NCI-H1092 (cell line): ENCODE measurements around the gene MRPL30.
"Not testable (repeated sequence)": the region's sequence is repeated elsewhere in the genome, so short reads cannot be mapped to it uniquely, and the experiment has no call there.

Experiments
- DNase-seq: peaks from one replicate; lab custom pipeline; 2025; lab: John Stamatoyannopoulos, UW

Gene MRPL30

DNA sequence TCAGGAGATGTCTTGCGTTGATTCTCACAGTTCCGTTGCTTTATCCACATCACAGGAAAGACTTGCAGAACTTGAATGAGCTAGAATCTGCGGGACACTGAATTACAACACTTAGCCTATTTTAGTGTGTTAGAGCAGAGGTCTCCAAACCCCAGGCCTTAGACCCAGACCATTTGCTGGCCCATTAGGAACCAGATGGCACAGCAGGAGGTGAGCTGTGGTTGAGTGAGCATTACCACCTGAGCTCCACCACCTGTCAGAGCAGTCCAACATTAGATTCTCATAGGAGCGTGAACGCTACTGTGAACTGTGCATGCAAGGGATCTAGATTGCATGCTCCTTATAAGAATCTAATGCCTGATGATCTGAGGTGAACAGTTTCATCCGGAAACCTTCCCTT is 3.8 kb downstream of the MRPL30 start:
- no peak for DNase-seq

DNA sequence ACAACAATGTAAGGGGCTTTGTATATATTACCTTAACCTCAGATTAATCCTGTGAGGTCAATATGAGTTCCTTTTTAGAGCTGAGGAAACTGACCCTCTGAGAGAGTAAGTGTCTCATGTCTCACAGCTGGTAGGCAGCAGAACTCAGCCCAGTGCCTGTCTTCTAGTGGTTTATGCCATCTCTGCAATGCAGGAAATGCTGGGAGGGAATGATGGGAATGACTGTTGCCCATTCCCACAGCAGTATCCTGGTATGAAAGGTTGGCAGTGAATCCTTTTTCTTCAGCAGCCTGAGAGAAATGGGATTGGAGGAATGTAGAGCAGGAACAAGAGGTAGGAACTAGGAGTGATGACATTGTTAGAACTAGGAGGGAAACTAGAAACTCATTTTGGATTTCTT is 6.0 kb downstream of the MRPL30 start:
- DNase-seq = no peak

DNA sequence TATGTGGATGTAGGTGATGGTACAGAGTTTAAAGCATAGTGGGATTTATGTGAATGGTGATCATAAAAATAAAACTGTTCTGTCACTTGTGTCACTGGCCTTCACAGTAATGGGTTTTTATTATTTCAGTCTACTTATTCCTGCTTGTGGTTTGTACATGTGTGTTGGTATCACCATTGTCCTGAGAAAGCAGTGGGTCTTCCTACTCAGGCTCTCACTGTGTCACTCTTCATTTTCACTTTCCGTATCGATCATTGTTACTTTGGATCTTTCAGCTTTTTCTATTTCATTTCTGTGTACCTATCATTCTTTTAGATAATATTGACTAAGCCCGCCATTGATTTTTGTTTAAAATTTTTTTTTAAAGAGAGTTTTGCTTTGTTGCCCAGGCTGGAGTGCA is 7.4 kb downstream of the MRPL30 start:
- no peak for DNase-seq

DNA sequence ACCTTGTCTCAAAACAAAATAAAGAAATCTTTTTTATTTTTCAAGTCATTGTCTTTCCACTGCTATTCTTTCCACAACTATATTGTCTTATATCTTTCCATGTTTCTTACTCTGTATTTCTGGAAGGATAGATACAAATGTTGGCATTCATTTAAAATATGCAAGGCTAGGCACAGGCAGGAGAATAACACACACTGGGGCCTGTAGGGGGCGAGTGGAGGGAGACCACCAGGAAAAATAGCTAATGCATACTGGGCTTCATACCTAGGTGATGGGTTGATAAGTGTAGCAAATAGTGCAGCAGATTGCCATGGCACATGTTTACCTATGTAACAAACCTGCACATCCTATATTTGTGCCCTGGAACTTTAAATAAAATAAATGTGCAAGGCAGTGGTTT is 9.6 kb downstream of the MRPL30 start:
- DNase-seq = no peak

DNA sequence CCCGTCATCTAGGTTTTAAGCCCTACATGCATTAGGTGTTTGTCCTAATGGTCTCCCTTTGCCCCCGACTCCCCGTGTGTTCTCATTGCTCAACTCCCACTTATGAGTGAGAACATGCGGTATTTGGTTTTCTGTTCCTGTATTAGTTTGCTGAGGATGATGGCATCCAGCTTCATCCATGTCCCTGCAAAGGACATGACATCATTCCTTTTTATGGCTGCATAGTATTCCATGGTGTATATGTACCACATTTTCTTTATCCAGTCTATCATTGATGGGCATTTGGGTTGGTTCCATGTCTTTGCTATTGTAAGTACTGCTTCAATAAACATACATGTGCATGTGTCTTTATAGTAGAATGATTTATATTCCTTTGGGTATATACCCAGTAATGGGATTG is 11.4 kb downstream of the MRPL30 start:
- DNase-seq = not testable (repeated sequence)

DNA sequence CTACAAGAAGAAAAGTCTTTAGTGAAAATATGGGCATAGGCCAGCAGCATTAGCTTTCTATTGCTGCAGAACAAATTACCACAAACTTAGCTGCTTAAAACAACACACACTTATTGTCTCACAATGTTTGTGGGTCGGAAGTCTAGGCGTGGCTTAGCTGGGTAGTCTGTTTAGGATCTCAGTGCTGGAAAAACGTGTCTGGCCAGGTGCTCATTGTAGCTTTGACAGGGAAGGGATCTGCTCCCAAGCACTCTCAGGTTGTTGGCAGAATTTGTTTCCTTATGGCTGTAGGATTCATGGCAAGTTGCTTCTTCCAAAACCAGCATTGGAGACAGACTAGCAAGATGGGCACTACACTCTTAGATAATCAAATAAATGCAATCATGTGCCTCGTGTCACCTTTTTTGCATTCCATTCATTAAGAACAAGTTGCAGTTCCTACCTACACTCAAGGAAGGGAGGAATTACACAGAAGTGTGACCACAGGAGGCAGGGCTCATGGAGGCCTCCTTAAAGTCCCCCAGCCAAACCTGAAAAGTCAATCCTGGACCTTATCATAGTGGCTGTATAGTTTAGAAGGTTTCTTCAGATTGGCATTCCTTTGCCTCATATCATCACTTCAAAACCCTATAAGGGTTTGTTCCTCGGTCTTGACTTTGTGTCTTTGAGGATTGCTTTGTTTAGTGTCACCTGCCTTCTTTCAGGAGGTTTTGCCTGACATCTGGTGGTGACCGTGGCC is 17.3 kb downstream of the MRPL30 start:
- DNase-seq = no peak

DNA sequence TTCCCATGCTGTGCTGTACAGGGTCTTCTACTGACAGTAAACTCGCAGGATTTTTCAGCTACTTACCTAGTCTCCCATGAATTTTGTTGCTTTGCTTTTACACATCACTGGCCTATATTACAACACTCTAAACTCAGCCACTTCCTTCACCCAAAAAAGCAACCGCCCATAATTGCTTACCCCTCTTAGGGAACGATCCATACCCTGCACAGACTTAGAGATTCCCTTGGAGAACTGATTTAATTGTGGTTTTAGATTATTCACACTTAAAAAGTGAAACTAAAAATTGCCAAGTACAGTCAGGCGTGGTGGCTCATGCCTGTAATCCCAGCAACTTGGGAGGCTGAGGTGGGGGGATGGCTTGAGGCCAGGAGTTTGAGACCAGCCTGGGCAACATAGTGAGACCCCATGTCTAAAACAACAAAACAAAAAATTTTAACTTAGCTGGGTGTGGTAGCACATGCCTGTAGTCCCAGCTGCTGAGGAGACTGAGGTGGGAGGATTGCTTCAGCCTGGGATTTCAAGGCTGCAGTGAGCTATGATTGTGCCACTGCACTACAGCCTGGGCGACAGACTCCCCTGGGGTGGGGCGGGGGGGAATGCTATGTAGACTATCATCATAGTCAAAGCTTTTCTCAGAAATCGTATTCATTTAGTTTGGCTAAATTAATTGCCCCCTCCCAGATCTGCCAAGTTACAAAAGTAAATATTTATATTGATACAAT is 19.3 kb downstream of the MRPL30 start:
- DNase-seq = no peak

DNA sequence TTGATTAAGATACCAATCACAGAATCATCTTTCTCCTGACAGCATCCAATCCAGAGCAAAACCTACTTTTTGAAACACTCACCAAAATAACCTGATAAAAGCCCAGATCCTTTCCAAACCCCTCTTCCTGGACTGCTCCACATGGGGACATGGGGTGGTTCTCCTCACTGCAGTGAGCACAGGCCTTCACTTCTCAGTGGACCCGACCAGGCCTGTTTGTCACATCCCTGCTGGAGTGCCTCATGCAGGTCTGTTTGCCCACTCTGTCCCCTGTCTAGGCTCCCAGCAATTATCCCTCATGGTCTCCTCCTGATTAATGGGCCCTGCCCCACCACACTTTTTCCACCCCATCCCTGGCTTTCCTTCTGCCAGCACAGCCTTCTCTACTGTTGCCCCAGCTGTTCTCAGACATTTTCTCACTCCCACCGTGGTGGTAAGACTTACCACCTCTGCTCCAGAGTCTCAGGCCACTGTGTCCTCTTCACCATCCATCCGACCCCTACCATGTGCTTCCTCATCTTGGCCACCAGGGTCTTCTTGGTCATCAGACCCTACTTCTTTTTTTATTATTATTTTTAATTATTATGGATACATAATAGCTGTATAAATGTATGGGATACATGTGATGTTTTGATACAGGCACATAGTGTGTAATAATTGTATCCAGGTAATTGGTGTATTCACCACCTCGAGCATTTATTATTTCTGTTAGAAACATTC is 21.1 kb downstream of the MRPL30 start:
- no peak for DNase-seq

DNA sequence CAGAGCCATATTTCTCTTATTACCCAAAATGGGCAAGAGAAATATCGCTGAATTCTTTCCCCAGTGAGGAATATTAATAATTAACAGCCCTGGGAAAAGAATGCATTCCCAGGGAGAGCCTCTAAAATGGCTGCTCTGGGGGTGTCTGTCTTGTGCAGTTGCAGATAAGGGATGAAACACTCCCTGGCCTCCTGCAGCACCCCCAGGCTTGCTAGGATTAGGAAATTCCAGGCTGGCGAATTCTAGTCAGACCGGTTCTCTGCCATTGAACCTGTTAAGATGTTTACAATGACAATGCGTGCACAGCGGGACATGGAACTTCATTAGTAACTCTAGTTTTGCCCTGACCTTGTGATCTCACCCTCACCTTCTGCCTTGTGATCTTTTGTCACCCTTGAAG is 24.5 kb downstream of the MRPL30 start:
- no peak for DNase-seq

DNA sequence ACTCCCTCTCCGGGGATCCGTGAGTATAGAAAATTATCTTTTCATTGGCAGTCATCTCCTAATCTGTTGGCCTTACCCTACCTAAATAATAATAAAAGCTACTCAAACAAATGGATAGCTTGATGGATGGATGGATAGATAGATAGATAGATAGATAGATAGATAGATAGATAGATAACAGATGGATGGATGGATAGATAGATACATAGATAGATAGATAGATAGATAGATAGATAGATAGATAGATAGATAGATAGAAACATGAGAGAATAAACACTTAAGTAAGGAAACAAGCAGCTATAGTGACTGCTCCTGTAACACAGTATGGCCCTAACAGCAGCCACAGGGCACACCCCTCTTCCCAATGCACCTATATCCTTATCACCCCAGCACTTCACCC is 35.1 kb downstream of the MRPL30 start:
- no peak for DNase-seq

DNA sequence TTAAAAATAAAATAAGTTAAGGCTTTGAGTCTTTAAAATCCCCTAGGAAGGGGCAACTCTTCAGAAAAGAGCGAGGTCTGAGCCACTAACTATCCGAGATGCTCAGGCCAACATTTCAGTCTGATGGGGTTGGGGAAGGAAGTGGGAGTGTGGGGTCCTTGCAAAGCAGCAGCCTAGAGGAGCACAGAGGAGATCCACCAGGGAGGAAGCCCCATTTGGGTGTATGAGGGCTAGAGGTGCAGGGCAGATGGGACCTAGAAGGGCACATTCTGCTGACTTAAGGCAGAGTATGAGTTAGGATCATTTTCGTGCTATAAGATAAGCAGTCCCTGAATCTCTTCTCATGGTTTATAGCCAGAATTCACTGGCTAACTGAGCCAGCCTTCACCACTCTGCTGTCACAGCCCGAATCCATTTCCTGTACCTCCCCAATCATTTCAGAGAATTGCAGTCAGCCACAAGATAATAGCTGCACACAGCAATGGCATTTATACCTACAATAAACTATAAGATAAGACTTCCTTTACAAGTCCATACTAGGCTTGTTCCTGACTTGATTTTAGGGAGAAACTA is 37.0 kb downstream of the MRPL30 start:
- no peak for DNase-seq

DNA sequence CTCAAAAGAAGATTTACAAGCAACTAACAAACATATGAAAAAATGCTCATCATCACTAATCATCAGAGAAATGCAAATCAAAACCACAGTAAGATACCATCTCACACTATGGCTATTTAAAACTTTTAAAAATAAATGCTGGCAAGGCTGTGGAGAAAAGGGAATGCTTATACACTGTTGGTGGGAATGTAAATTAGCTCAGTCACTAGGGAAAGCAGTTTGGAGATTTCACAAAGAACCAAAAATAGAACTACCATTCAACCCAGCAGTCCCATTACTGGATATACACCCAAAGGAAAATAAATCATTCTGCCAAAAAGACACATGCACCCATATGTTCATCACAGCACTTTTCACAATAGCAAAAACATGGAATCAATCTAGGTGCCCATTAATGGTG is 52.2 kb downstream of the MRPL30 start:
- not testable (repeated sequence) for DNase-seq

DNA sequence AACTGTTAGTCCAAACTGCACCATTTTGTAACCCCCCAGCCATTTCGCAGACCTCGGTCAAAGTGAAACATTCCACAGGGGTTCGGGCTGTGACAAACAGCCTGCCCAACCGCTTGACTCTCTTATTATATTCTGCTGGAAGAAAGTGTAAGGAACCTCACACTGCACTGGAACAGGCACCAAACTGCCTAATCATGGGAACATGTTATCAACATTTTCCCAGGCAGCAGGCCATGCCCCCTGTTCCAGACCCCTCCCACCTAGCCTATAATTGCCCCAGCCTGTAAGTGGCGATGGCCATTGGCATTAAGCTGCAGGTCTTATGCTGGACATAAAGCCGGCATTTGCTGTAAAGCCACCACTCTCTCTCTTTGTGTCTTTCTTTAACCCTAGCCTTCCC is 57.6 kb downstream of the MRPL30 start:
- DNase-seq = no peak

DNA sequence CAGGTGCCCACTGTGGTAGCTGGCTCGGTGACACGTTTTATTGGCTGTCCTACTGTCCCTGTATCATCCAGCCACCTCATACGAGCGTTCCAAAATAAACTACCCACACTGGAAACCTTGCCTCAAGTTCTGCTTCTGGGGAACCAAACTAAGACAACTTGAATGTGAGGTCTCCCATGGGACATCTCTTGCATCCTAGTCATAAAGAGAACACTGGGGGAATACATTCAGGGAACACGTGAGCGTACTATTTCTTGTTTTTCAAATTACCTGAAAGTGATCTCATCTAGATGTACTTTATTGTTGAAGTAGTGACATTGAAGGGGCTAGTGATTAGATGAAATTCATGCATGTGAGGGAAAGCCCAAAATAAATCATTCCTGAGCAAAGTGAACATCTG is 59.4 kb downstream of the MRPL30 start:
- no peak for DNase-seq

DNA sequence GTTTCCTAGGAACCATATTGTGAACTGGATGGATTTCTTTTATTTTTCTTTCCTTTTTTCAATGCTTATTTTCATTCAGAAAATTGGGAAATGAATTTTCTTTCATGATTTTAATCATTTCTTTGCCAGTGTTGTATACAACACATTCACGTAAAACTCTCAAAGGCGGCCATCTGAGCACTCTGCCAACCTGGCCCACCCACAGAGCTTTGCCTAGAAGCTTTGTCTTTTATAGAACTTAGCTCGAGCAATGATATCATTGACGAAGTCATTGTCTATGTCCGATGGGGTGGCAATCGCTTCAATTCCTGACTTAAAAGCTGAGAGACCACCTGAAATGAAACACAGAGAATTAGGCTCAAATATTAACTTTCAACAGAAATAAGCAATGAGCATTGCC is 61.2 kb downstream of the MRPL30 start:
- no peak for DNase-seq
